ENCODE data around the gene LCTL.
A peak's percentile ranks its signal among the peaks of the same experiment; 100 is the strongest.
"Not testable (repeated sequence)": the region's sequence is repeated elsewhere in the genome, so short reads cannot be mapped to it uniquely, and the experiment has no call there.

The LCTL gene

DNA sequence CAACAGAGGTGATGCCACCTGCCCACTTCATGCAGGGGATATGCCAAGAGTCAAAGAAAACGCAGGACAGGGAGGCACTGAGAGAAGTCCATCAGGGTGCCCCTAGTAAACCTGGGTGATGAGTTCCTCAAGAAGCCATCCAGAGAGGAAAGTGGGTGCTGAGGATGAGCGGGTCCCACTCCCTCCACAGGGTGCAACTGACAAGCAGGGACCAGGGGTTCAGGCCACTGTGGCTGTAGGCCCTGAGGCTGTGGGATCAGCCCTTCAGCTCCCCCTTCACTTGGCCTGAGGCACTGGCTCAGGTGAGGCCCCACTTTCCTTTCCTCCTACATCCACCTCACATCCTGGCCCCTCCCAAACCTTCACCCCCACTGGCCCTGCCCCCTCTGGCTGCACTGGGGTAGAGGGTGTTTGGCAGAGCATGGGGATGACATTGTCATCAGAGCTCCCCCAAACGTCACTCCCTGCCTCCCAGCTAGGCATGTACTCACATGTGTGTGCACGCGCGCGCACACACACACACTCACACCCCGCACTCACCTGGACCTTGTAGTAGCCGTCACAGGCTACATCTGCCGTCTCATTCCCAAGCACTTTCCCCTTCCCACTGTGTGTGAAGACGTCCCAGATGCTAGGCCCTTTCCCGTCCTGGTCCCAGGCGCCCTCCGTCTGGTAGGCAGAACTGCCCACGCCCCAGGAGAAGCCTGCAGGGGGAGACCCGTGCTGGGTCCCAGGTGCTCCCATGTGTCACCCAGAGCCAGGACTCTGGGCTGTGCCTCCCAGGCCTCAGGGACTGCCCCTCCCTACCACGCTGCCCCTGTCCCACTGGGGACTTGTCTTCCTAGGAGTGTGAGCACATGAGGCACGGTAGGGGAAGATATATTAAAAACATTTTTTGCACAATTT is 1.4 kb downstream of the LCTL start:
- no peak for DNase-seq

GRCh38 chr15:66563566-66564110 is 2.2 kb downstream of the LCTL start:
- no peak for DNase-seq

DNA sequence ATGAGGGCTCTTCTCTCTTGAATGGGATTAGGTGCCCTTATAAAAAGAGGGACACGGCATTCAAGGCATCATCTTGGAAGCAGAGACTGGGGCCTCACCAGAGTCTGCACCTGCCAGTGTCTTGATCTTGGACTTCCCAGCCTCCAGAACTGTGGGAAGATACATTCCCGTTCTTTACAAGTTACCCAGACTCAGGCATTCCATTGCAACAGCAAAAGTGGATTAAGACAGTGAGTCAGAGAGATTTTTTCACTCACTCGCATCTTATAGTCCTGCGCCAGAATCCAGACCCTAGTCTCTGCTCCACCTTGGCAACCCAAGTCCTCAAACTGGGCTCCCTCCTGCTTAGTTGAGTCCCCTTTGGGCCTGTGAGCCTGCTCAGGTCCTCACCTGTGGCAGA is 2.7 kb downstream of the LCTL start:
- DNase-seq, result no peak

DNA sequence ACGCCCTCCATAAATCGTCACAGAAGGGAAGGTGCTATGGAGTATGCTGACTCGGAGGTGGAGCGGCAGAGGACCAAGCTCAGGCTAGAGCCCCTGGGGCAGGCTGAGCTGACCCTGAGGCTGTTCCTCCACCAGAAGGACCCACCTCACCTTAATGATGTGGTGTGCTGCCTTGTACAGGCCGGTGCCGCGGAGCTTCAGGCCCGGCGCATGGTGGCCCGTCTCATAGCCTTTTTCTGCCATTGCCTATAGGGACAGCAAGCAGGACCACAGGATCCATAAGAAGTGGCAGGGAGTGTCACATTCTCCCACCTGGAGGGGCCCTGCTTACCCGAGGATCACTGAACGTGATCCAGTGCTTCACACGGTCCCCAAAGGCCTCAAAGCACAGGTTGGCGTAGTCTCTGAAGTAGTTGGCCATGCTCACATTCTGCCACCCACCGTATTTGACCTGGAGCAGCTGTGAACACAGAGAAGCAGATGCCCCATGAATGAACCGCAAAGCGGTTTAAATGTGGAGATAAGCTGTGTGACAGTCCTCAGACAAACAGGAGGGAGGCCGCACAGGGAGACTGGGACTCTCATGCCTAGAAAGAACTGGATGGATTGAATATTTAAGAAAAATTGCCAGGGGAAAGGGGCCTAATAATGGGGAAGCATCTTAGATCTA is 4.8 kb downstream of the LCTL start:
- no peak for DNase-seq

DNA sequence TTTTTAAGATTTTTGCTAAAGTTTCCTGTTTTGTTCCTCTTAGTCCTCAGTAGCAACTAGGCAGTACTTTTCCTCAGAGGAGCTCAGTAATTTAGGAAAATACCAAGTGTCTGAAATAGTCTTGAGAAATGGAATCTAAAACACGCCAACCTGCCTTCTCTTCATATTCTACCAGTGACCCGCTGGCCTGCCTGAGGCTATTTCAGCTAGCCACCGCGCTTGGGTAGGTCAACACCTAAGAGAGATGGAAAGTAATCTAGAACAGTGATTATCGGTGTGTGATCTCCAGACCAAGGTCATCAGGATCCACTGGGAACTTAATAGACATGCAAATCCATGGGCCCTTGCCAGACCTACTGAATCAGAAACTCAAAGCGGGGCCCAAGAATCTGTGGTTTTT is 7.5 kb downstream of the LCTL start:
- DNase-seq, result no peak

DNA sequence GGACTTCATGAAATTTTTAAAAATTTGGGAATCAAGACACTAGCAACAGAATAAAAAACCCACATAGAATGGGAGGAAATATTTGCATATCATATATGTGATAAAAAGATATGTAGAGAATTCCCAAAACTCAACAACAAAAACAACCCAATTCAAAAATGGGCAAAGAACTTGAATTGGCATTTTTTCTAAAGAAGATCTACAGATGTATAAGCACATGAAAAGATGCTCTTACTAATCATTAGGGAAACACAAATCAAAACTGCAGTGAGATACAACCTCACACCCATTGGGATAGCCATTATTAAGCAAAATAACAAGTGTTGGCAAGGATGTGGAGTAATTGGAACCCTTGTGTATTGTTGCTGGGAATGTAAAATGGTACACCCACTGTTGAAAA is 10.1 kb downstream of the LCTL start:
- no peak for DNase-seq

DNA sequence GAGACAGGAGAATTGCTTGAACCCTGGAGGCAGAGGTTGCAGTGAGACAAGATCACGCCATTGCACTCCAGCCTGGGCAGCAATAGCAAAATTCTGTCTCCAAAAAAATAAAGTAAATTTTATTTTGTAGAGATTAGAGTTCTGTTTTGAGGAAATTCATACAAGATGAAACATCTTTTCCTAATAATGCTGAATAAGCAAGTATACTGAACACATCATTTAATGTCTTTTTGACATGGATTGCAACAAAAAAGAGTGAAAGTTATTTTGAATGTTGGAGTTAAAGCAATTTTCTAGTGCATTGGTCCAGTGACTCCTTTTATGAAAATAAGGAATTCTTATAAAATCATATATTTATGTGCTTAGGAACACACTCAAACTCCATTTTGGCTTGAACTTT is 20.5 kb downstream of the LCTL start:
- no peak for DNase-seq

DNA sequence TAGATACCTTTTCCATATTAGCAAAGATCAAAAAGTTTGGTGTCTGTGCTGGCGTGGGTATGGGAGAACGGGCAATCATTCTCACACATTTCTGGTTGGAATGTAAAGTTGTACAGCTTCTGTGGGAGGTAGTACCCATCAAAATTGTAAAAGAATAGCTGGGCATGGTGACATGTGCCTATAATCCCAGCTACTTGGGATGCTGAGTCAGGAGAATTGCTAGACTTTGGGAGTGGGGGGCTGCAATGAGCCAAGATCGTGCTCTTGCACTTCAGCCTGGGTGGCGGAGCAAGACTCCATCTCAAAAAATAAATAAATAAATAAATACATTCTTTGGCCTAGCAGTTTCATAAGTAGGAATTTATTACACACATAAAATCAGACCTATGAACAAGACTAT is 22.9 kb downstream of the LCTL start:
- DNase-seq, result no peak

GRCh38 chr15:66535056-66535455 is 30.7 kb downstream of the LCTL start:
- no peak for DNase-seq

DNA sequence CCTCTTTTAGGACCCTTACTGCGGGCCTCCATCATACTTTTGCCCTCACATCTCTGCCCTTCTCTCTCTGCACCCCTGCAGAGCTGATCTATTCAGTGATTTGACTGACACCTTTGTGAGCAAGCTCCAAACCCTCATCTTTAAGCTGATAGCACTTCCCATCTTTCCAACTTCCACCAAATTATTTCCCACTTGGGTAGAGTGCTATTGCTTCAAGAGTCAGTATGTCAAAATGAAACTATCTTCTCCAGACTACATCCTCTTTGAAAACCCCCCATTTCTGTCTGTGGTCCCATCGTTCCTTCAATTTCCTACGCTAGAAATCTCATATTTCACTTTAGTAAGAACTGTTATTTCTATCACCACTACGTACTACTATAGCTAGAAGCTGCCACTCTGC is 41.0 kb downstream of the LCTL start:
- no peak for DNase-seq

DNA sequence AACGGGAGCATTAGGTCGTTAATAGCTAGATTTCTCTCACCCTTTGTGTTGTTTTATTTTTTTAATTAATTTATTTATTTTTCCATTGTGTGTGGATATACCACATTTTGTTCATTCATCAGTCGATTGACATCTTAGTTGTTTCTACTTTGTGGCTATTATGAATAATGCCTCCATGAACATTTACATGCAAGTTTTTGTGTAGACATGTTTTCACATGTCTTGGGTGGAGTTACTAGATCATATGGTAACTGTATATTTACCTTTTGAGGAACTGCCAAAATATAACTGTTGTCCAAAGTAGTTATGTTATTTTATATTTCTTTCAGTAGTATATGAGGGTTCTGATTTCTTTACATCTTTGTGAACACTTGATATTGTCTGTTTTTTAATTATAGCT is 41.9 kb downstream of the LCTL start:
- DNase-seq, result no peak

DNA sequence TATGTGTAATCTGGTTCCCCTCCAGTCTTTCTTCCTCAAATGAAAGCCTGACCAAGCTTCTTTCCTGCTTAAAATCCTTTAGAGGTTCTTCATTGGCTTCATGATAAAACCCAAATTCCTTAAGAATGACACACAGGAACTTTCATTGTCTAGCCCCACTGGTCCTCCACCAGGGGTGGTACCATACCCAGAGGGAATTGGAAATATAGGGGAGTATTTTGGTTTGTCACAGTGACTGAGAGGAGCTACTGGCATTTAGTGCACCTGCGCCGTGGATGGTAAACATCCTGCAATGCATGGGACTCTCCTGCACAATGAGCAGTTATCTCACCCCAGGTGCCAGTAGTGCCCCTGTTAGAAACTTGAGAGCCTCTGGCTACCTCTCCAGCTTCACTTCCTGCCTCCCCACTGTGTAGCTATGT is 49.9 kb downstream of the LCTL start:
- DNase-seq, result no peak

DNA sequence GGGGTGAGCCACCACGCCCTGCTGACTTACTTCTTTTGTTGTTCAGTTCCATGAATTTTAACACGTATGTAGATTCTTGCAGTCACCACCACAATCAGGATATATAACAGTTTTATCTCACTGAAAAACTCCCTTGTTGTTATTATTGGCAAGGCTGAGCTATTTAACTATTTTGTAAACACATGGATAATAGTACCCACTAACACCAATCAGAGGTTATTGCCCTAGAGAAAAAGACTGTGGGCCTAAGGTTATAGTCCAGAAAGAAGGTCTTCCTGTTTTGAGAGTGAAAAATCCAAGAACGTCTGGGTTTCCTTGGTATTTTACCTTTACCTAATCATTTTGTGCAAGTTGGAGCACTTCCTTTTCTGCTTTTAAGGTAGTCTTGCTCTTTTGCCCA is 51.2 kb downstream of the LCTL start:
- no peak for DNase-seq

DNA sequence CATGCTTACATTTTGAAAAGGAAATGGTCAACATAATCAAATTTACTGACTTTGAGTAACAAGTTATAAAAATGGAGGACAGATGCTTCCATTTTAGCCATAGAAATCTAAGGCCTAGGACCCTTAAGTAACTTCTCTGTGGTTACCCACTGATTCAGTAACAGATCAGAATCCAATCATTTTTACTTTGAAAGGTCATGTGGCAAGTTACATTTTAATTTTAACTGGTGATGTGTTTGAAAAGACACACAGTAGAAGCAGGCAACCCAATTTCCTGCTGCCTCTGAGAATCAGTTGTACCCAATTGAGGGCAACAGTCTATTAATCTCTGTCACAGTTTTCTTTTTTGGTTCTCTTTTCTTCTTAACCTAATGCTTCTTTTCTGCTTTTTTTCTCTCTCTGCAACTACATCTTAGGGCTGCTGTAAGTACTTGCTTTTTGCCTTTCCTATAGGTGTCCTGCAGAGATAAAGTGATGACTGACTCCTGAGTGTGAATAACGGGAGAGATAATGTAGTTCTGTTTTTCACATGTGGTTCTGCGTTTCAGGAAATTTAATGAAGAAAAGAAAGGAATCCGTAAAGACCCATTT is 57.4 kb downstream of the LCTL start:
- DNase-seq, result no peak

DNA sequence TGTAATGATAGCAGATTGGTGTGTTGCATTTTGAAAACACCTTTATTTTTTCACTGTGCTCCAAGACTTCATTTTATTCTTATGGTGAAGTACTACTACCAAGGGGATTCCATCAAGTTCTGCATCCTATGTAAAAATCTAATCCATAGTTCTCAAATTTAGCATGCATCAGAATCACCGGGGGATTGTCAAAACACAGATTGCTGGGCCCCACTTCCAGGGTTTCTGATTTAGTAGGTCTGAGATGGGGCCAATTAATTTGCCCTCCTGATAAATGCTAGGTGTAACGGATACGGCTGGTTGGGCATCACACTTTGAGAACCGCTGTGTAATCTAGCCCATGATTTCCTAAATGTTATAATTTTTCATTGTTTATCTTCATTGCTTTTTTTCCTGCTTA is 60.0 kb downstream of the LCTL start:
- no peak for DNase-seq

- DNase-seq, result no peak
Observed at GRCh38 chr15:66505430-66505811, 60.4 kb downstream of the LCTL start.

DNA sequence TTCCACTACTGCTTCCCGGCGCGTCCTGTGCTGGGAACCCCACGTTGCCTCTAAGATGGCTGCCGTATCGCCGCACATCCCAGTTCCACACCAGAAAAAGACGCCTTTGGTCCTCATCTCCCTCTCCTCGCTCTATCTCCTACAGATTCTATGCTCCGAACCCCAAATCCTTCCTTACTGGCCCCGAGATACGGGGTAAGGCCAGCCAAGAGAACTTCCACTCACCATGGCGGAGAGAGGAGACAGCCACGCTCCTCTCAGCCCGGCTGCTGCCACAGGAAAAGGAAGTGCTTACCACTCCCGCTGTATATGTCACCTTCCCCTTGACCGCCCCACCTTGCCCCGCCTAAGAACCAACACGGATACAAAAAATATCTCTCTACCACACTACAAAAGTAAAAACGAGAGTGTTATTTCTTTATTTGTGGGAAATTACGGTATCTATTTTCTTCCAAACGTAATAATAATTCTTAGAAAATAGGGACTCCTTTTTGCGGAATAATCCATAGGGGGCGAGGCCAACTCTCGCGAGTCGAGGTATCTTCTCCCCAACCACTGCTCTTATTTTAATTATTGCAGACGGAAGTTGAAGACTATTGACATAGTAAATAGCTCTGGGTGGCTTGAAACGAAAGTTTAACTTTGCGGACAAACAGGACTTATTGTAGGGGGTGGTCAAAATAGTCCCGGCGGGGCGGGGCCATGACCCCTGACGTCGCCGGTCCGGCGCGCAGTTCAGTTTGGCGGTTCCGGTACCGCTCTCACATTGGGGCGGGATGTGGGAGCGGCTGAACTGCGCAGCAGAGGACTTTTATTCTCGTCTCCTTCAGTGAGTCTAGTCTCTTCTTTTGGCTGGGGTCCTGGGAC is 61.0 kb downstream of the LCTL start, which contains the start of the genes RPL4 and ZWILCH:
Gene RPL4, minus strand, starts transcription at position 293 of the 867 bp plus-strand sequence. Its CDS starts 65 bp downstream, at position 228.
Gene ZWILCH, plus strand, starts transcription at position 764 of the 867 bp plus-strand sequence. Its CDS starts 13 bp downstream, at position 777.
- peak; percentile 84 for DNase-seq

GRCh38 chr15:66503780-66504562 is 61.8 kb downstream of the LCTL start:
- DNase-seq, result no peak

- DNase-seq, result not testable (repeated sequence)
Observed at GRCh38 chr15:66503041-66503648, 62.7 kb downstream of the LCTL start.

- DNase-seq, result no peak
Observed at GRCh38 chr15:66502491-66502890, 63.3 kb downstream of the LCTL start.

- DNase-seq, result not testable (repeated sequence)
Observed at GRCh38 chr15:66500346-66500745, 65.5 kb downstream of the LCTL start.

Measured in NCI-H1105 treated with DMSO at 0.1 percent for 48 hours (cell line).